Activated naive CD4-positive, alpha-beta T cell (primary cell): ENCODE measurements around the gene TMC4.
"Not testable (repeated sequence)": the region's sequence is repeated elsewhere in the genome, so short reads cannot be mapped to it uniquely, and the experiment has no call there.

Experiments
- DNase-seq, 4 experiments: peaks; one replicate each; lab custom pipeline; 2025; lab: John Stamatoyannopoulos, UW

TMC4 gene

GRCh38 chr19:54172471-54173358, at the start of gene TMC4:
Gene TMC4 (minus strand): TSS chr19:54173160. CDS start chr19:54173117, 43 bp downstream.
- no peak for DNase-seq

GRCh38 chr19:54221947-54222346, 49.0 kb upstream of the TMC4 start:
- DNase-seq = not testable (repeated sequence)

GRCh38 chr19:54219702-54220101, 46.7 kb upstream of the TMC4 start:
- not testable (repeated sequence) for DNase-seq

GRCh38 chr19:54218960-54219661, 46.2 kb upstream of the TMC4 start:
- DNase-seq = no peak

- no peak for DNase-seq
Measured at GRCh38 chr19:54218259-54218658, 45.3 kb upstream of the TMC4 start.

- DNase-seq = not testable (repeated sequence)
Measured at GRCh38 chr19:54217517-54218247, 44.7 kb upstream of the TMC4 start.

- DNase-seq = no peak
Measured at GRCh38 chr19:54216869-54217268, 43.9 kb upstream of the TMC4 start.

GRCh38 chr19:54214734-54215133, 41.8 kb upstream of the TMC4 start:
- not testable (repeated sequence) for DNase-seq

- DNase-seq = not testable (repeated sequence)
Measured at GRCh38 chr19:54214217-54214616, 41.3 kb upstream of the TMC4 start.

- DNase-seq = no peak
Measured at GRCh38 chr19:54211235-54211634, 38.3 kb upstream of the TMC4 start.

- no peak for DNase-seq
Measured at GRCh38 chr19:54209811-54210494, 37.0 kb upstream of the TMC4 start.

GRCh38 chr19:54209058-54209810, 36.3 kb upstream of the TMC4 start:
- no peak for DNase-seq

GRCh38 chr19:54208784-54209057, 35.8 kb upstream of the TMC4 start:
- no peak for DNase-seq

GRCh38 chr19:54207983-54208783, 35.2 kb upstream of the TMC4 start:
- no peak for DNase-seq

- DNase-seq = no peak
Measured at GRCh38 chr19:54207676-54207982, 34.7 kb upstream of the TMC4 start.

GRCh38 chr19:54207193-54207592, 34.2 kb upstream of the TMC4 start:
- DNase-seq = not testable (repeated sequence)

- no peak for DNase-seq
Measured at GRCh38 chr19:54206831-54207177, 33.8 kb upstream of the TMC4 start.

GRCh38 chr19:54206030-54206830, 33.3 kb upstream of the TMC4 start:
- no peak for DNase-seq

- DNase-seq = no peak
Measured at GRCh38 chr19:54204767-54205468, 32.0 kb upstream of the TMC4 start.
